Stimulated activated naive CD8-positive, alpha-beta T cell treated with anti-CD3 and anti-CD28 coated beads, Interleukin-15, amount 100 ng/mL, for 72 hours (primary cell): Measurements from ENCODE around the gene PAGE2B.
"Not testable (repeated sequence)": the region's sequence is repeated elsewhere in the genome, so short reads cannot be mapped to it uniquely, and the experiment has no call there.

Experiments used
- ATAC-seq: fragments of 150-1000 bp; cut with Tn5 transposase; 2 replicates; pipeline ENCODE4 v1.10.0; 2021; ENCODE audit warnings: mild to moderate bottlenecking, moderate library complexity
- DNase-seq, 2 donors: peaks; one replicate each; pipeline ENCODE4 v3.0.0; 2021 to 2022
- H3K27ac Mint-ChIP-seq, 2 donors: one replicate each; pipeline ENCODE4 v1.8.0; 2022; ENCODE audit warnings: mild to moderate bottlenecking in 2 of 2, mixed read lengths in 2 of 2, moderate library complexity in 2 of 2
- H3K27me3 Mint-ChIP-seq: one replicate; pipeline ENCODE4 v1.8.0; 2022; ENCODE audit warnings: mixed read lengths
- H3K4me1 Mint-ChIP-seq: one replicate; pipeline ENCODE4 v1.8.0; 2022; ENCODE audit warnings: mild to moderate bottlenecking, mixed read lengths
- H3K4me3 Mint-ChIP-seq, 2 donors: one replicate each; pipeline ENCODE4 v1.8.0; 2022; ENCODE audit warnings: mild to moderate bottlenecking in 2 of 2, mixed read lengths in 2 of 2, moderate library complexity in 1 of 2
- H3K9me3 Mint-ChIP-seq, 2 donors: one replicate each; pipeline ENCODE4 v1.8.0; 2022; ENCODE audit warnings: mixed read lengths in 2 of 2

Gene PAGE2B

DNA sequence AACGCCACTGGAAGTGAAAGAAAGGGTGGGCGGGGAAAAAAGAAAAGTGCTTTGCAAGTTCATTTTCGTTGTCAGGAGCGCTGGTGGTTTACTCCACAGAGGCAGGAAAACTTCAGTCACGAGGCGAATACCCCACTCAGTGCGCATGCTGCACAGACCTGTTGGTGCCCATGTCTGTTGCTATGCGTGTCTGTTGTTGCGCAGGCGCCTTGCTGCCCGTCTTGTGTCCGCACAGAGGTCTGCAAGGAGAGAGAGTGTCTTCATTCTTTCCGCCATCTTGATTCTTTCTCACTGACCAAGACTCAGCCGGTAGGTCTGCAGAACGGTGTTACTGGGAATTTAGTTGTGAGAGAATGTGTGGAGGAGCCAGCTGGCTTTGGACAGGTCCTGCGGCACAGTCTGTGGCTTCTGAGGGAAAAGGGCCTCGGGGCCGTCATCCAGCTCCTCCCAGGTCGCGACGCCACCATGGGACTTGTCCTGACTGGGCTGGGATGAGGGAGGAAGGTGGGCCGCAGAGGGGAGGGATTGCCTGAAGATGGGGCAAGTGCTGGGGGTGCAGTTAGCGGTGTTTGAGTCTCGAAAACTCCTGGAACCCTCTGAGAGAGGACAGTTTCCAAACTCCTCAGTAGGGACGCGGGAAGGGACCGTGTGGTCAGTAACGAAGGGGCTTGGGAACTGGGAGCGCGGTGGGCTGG is 14.1 kb downstream of the PAGE2B start, which contains the start of gene PAGE2:
Gene PAGE2 (plus strand): TSS at position 224 of the 695 bp plus-strand sequence. CDS start 1,003 bp downstream, outside the sequence.
- Mint-ChIP-seq H3K9me3 (no peaks in the 10 kb centered on the region), H3K4me1 (no peaks in the 10 kb centered on the region), H3K27ac (no peak within 1 kb of the TSS), H3K4me3 (no peak within 1 kb of the TSS), H3K27me3 (no peaks in the 10 kb centered on the region)
- ATAC-seq (no peak), DNase-seq (no peak)

DNA sequence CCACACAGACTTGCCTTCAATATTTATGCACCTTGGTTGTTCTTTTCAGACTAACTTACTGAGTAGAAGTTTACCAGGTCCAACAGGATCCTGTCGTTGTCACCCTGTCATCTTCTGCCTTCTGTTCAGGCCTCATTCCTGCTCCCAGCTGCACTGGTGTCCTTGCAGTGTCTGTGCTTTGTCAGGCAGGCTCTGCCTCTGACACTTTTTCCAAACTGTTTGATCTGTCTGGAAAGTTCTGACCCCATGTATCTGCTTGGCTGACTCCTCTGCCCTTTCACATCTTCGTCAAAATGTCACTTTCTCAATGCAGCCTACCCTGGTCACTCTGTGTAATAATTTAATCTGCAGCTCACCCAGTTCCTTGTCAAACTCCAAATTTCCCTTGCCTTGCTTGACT is 23.9 kb downstream of the PAGE2B start:
- H3K4me3 Mint-ChIP-seq, result no peak overlapping the region
- H3K9me3 Mint-ChIP-seq, result no peaks in the 10 kb centered on the region
- no peaks in the 10 kb centered on the region for H3K27me3 Mint-ChIP-seq
- no peak overlapping the region for H3K27ac Mint-ChIP-seq
- H3K4me1 Mint-ChIP-seq, result no peaks in the 10 kb centered on the region
- ATAC-seq, result no peak
- no peak for DNase-seq

- ATAC-seq (no peak), DNase-seq (no peak)
- Mint-ChIP-seq H3K4me3 (no peak overlapping the region), H3K27me3 (no peaks in the 10 kb centered on the region), H3K4me1 (no peaks in the 10 kb centered on the region), H3K27ac (no peak overlapping the region), H3K9me3 (no peaks in the 10 kb centered on the region)
These were observed 24.3 kb downstream of the PAGE2B start for GRCh38 chrX:55099162-55099561.

DNA sequence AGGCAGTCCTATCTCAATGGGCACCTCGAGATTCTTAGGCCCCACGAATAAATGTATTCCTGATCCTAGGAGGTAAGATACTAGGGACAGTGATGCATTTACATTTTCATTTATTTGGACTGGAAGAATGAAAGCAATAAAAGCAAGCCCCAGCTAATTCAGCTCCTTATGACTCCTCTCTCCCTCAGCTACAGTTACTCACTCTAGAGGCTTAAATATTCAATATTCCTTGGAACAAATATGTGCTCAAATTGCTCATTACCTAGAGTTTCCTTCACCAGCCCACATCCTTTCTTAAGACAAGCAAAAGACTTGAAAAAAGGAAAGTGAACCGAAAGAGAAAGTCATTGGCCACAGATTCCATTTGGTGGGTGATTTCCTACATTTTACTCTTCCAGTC is 27.9 kb downstream of the PAGE2B start:
- ATAC-seq, result no peak
- DNase-seq, result no peak
- Mint-ChIP-seq H3K4me1 (no peaks in the 10 kb centered on the region), H3K27ac (no peak overlapping the region), H3K9me3 (no peaks in the 10 kb centered on the region), H3K27me3 (no peaks in the 10 kb centered on the region), H3K4me3 (no peak overlapping the region)

GRCh38 chrX:55107262-55107661 is 32.4 kb downstream of the PAGE2B start:
- no peak for ATAC-seq
- Mint-ChIP-seq H3K27me3 (no peaks in the 10 kb centered on the region), H3K4me3 (no peak overlapping the region)

GRCh38 chrX:55107911-55108310 is 33.1 kb downstream of the PAGE2B start:
- H3K4me1 Mint-ChIP-seq, result no peaks in the 10 kb centered on the region
- ATAC-seq, result no peak
- no peak overlapping the region for H3K4me3 Mint-ChIP-seq
- H3K9me3 Mint-ChIP-seq, result no peaks in the 10 kb centered on the region
- no peaks in the 10 kb centered on the region for H3K27me3 Mint-ChIP-seq
- no peak overlapping the region for H3K27ac Mint-ChIP-seq
- DNase-seq, result no peak

More at GRCh38 chrX:55107262-55107661, 32.4 kb downstream of the PAGE2B start:
- H3K4me1 Mint-ChIP-seq, result no peaks in the 10 kb centered on the region
- H3K27ac Mint-ChIP-seq, result no peak overlapping the region
- no peak for DNase-seq
- H3K9me3 Mint-ChIP-seq, result no peaks in the 10 kb centered on the region

DNA sequence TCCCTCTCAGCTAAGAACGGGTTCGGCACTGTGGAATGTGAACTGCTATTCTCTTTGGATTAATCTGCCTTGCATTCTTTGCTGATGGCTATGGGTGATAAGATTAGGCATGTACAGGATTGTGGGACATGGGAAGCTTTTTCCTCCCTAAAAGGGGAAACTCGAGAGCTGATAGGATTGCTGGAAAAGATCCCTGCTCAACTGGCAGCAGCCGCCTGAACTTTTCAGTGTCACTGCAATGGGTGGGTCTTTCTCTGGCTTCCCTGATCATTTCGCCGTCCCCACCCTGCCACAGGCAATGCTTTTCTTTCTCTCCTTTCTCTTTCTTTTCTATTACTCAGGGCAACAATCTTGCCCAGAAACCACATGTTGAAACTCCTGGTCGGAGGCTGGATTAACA is 34.5 kb downstream of the PAGE2B start:
- ATAC-seq (no peak), DNase-seq (no peak)
- H3K4me1 Mint-ChIP-seq, result no peaks in the 10 kb centered on the region
- H3K4me3 Mint-ChIP-seq, result no peak overlapping the region
- H3K9me3 Mint-ChIP-seq, result no peaks in the 10 kb centered on the region
- no peak overlapping the region for H3K27ac Mint-ChIP-seq
- H3K27me3 Mint-ChIP-seq, result no peaks in the 10 kb centered on the region

- no peaks in the 10 kb centered on the region for H3K4me1 Mint-ChIP-seq
- no peak for ATAC-seq
- H3K27me3 Mint-ChIP-seq, result no peaks in the 10 kb centered on the region
- DNase-seq, result no peak
- H3K9me3 Mint-ChIP-seq, result no peaks in the 10 kb centered on the region
- no peak overlapping the region for H3K4me3 Mint-ChIP-seq
- no peak overlapping the region for H3K27ac Mint-ChIP-seq
These were observed 36.9 kb downstream of the PAGE2B start for GRCh38 chrX:55111578-55112254.

DNA sequence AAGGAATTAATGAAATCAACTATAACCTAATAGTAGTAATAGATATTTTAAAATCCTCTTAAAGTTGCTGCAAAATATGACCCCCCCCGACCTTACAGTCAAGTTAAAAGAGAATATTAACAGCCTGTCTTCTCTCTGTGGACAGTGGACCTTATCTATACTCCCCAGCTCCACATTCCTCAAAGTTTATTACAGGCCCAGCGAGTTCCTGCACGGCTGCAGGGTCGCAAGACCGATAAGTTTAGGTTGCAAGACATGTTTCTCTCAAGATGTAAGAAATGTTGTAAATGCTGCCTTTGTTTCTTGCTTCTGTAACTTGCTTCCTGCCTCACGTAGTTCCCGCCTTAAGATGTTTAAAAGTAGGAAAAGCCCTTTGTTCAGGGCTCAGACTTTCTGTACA is 41.8 kb downstream of the PAGE2B start:
- not testable (repeated sequence) for H3K27ac Mint-ChIP-seq, H3K4me1 Mint-ChIP-seq, ATAC-seq

DNA sequence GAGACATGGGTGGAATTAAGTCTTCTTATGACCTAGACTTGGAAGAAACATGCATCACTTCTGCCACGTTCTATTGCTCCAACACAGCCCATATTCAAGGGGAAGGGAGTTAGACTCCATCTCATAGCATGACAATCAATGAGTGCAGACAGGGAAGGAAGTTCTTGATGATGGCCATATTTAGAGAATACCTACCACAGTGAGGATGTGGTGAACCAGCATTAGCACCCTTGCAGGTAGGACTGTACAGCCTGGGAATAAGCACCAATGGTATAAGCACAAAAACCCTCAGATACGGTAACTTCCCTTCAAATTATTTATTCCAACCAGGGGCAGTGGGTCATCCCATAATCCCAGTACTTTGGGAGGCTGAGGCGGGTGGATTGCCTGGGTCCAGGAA is 43.7 kb downstream of the PAGE2B start:
- H3K4me1 Mint-ChIP-seq, result peaks cover 8% of the 10 kb centered on the region
- no peak overlapping the region for H3K27ac Mint-ChIP-seq
- H3K27me3 Mint-ChIP-seq, result no peaks in the 10 kb centered on the region
- DNase-seq (no peak), ATAC-seq (no peak)
- H3K4me3 Mint-ChIP-seq, result no peak overlapping the region
- no peaks in the 10 kb centered on the region for H3K9me3 Mint-ChIP-seq

More for the DNA sequence above, 41.8 kb downstream of the PAGE2B start:
- H3K9me3 Mint-ChIP-seq, H3K27me3 Mint-ChIP-seq, H3K4me3 Mint-ChIP-seq, DNase-seq: not testable (repeated sequence)

- no peaks in the 10 kb centered on the region for H3K9me3 Mint-ChIP-seq
- no peak overlapping the region for H3K4me3 Mint-ChIP-seq
- ATAC-seq (no peak), DNase-seq (no peak)
- H3K4me1 Mint-ChIP-seq, result peaks cover 8% of the 10 kb centered on the region
- H3K27ac Mint-ChIP-seq, result peak overlapping the region in 1 of 2 donors; percentile 83
- no peaks in the 10 kb centered on the region for H3K27me3 Mint-ChIP-seq
These were observed 44.4 kb downstream of the PAGE2B start for GRCh38 chrX:55119271-55119670.

DNA sequence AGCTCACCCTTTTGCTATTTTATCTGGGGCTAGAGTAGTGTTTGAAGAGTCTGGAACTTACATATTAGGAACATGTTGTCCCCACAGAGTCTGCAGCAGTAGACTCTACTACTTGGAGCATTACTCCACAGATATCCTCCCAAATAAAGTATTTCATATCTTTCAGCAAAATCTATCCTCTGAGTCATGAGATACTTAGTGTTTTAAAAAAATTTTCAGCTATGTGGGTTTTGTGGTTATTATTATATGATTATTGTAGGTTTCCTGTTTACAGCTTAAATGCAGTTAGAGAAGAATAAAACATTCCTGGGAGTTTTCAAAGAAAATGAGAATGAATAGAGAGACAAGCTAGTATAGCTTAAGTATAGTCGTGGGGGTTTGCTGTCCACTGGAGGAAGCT is 44.9 kb downstream of the PAGE2B start:
- H3K4me3 Mint-ChIP-seq, result no peak overlapping the region
- H3K9me3 Mint-ChIP-seq, result no peaks in the 10 kb centered on the region
- no peak overlapping the region for H3K27ac Mint-ChIP-seq
- DNase-seq (no peak), ATAC-seq (no peak)
- peaks cover 8% of the 10 kb centered on the region for H3K4me1 Mint-ChIP-seq
- no peaks in the 10 kb centered on the region for H3K27me3 Mint-ChIP-seq

- no peak for ATAC-seq
- Mint-ChIP-seq H3K9me3 (no peaks in the 10 kb centered on the region), H3K27ac (no peak overlapping the region), H3K27me3 (no peaks in the 10 kb centered on the region), H3K4me3 (no peak overlapping the region), H3K4me1 (peaks cover 8% of the 10 kb centered on the region)
- DNase-seq, result no peak
These were observed 46.0 kb downstream of the PAGE2B start for GRCh38 chrX:55120761-55121358.

DNA sequence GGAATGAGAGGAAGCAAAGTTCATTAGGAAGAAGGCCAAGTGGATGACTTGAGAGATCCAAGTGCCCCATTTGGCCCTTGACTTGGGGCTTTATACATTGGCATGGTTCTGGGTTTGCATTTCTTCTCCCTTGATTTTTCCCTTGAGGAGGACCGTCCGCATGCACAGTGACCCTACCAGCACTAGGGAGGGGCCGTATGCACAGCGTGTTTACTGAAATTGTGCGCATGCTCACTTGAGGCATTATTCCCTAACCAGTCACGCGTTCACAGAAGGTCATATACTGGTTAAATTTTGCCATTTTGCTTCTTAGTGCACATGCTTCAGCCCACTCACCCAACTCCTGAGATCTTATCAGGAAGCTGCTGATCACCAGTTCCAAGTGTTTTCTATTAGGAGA is 49.1 kb downstream of the PAGE2B start:
- Mint-ChIP-seq H3K4me1 (peaks cover 8% of the 10 kb centered on the region), H3K27me3 (no peaks in the 10 kb centered on the region), H3K4me3 (no peak overlapping the region), H3K9me3 (no peaks in the 10 kb centered on the region), H3K27ac (no peak overlapping the region)
- no peak for DNase-seq
- no peak for ATAC-seq

- Mint-ChIP-seq H3K4me3 (no peak overlapping the region), H3K27me3 (no peaks in the 10 kb centered on the region), H3K27ac (no peak overlapping the region), H3K9me3 (no peaks in the 10 kb centered on the region), H3K4me1 (no peaks in the 10 kb centered on the region)
- no peak for ATAC-seq
- no peak for DNase-seq
These were observed 52.9 kb downstream of the PAGE2B start for GRCh38 chrX:55127692-55128091.
